HG03469 (cell line): Measurements from ENCODE around the gene SCFD1.
A peak's percentile ranks its signal among the peaks of the same experiment; 100 is the strongest.
"Not testable (repeated sequence)": the region's sequence is repeated elsewhere in the genome, so short reads cannot be mapped to it uniquely, and the experiment has no call there.

Experiments used
- ATAC-seq: cut with Tn5 transposase; IDR thresholded peaks from one replicate; pipeline ENCODE4 v1.9.1; 2021; ENCODE audit warnings: mild to moderate bottlenecking, moderate library complexity, moderate number of reproducible peaks; ENCODE audit not compliant: unreplicated experiment

SCFD1 gene

GRCh38 chr14:30621940-30622830 is at the start of gene SCFD1:
SCFD1 (plus strand) TSS chr14:30622319; CDS start chr14:30622339, 20 bp downstream.
- ATAC-seq, result peak; percentile 74

GRCh38 chr14:30572771-30573170 is 49.3 kb upstream of the SCFD1 start:
- ATAC-seq, result no peak

- ATAC-seq, result no peak
These were observed 48.8 kb upstream of the SCFD1 start for GRCh38 chr14:30573226-30573814.

GRCh38 chr14:30573966-30574365 is 48.2 kb upstream of the SCFD1 start:
- no peak for ATAC-seq

GRCh38 chr14:30574777-30575176 is 47.3 kb upstream of the SCFD1 start:
- not testable (repeated sequence) for ATAC-seq

- ATAC-seq, result not testable (repeated sequence)
These were observed 45.8 kb upstream of the SCFD1 start for GRCh38 chr14:30576333-30576732.

- ATAC-seq, result no peak
These were observed 41.4 kb upstream of the SCFD1 start for GRCh38 chr14:30580616-30581282.

GRCh38 chr14:30581283-30581625 is 40.9 kb upstream of the SCFD1 start:
- no peak for ATAC-seq

GRCh38 chr14:30582376-30582775 is 39.7 kb upstream of the SCFD1 start:
- ATAC-seq, result no peak

GRCh38 chr14:30584058-30584630 is 38.0 kb upstream of the SCFD1 start:
- ATAC-seq, result no peak

- no peak for ATAC-seq
These were observed 36.9 kb upstream of the SCFD1 start for GRCh38 chr14:30585204-30585603.

- ATAC-seq, result no peak
These were observed 35.0 kb upstream of the SCFD1 start for GRCh38 chr14:30587141-30587540.

GRCh38 chr14:30588873-30589272 is 33.2 kb upstream of the SCFD1 start:
- no peak for ATAC-seq

- ATAC-seq, result no peak
These were observed 25.2 kb upstream of the SCFD1 start for GRCh38 chr14:30596935-30597334.

- ATAC-seq, result no peak
These were observed 24.6 kb upstream of the SCFD1 start for GRCh38 chr14:30597504-30597903.

- no peak for ATAC-seq
These were observed 20.9 kb upstream of the SCFD1 start for GRCh38 chr14:30600922-30601918.

- no peak for ATAC-seq
These were observed 18.7 kb upstream of the SCFD1 start for GRCh38 chr14:30603402-30603801.

GRCh38 chr14:30604696-30605095 is 17.4 kb upstream of the SCFD1 start:
- not testable (repeated sequence) for ATAC-seq

- no peak for ATAC-seq
These were observed 14.9 kb upstream of the SCFD1 start for GRCh38 chr14:30607156-30607780.

- no peak for ATAC-seq
These were observed 13.5 kb upstream of the SCFD1 start for GRCh38 chr14:30608533-30609006.
